Neuronal stem cell (in vitro differentiated cells): ENCODE measurements around the gene DNAH17.

ENCODE experiments used
- DNase-seq: peaks from one replicate; pipeline ENCODE4 v3.0.0-alpha.2; 2013; ENCODE audit warnings: low spot score
- H2AFZ ChIP-seq: one replicate; pipeline ENCODE4 v1.6.1; 2013; ENCODE audit warnings: mild to moderate bottlenecking, low read length, inconsistent platforms
- H2AK5ac ChIP-seq: 2 replicates; pipeline ENCODE4 v1.6.1; 2013; ENCODE audit warnings: low read depth, mild to moderate bottlenecking, inconsistent platforms, low read length, moderate library complexity, mixed read lengths
- H2BK120ac ChIP-seq: 2 replicates; pipeline ENCODE4 v1.6.1; 2013; ENCODE audit warnings: low read depth, mild to moderate bottlenecking, inconsistent platforms, low read length, moderate library complexity, mixed read lengths
- H2BK12ac ChIP-seq: one replicate; pipeline ENCODE4 v1.6.1; 2013; ENCODE audit warnings: low read length, inconsistent platforms
- H2BK15ac ChIP-seq: 2 replicates; pipeline ENCODE4 v1.6.1; 2013; ENCODE audit warnings: mild to moderate bottlenecking, low read length, inconsistent platforms, mixed read lengths
- H2BK5ac ChIP-seq: one replicate; pipeline ENCODE4 v1.6.1; 2013; ENCODE audit warnings: inconsistent platforms, mild to moderate bottlenecking, low read length, moderate library complexity
- H3K14ac ChIP-seq: one replicate; pipeline ENCODE4 v1.6.1; 2013; ENCODE audit warnings: low read length, inconsistent platforms
- H3K18ac ChIP-seq: 2 replicates; pipeline ENCODE4 v1.6.1; 2013; ENCODE audit warnings: low read length, inconsistent platforms
- H3K23ac ChIP-seq: 2 replicates; pipeline ENCODE4 v1.6.1; 2013; ENCODE audit warnings: low read depth, mild to moderate bottlenecking, mixed read lengths, low read length, inconsistent platforms; ENCODE audit not compliant: poor library complexity
- H3K27ac ChIP-seq: replicated peaks from 3 replicates; pipeline ENCODE4 v1.5.1; 2013; ENCODE audit warnings: low read length, inconsistent platforms
- H3K27me3 ChIP-seq, 3 experiments: 2 replicates each; pipeline ENCODE4 v1.6.1; 2013; ENCODE audit warnings: low read length in 3 of 3, mild to moderate bottlenecking in 2 of 3, inconsistent platforms in 1 of 3, low read depth in 1 of 3, mixed read lengths in 1 of 3, moderate library complexity in 1 of 3; ENCODE audit not compliant: control insufficient read depth in 3 of 3, insufficient read depth in 3 of 3
- H3K36me3 ChIP-seq, 2 donors: replicated peaks in 1 of 2; 2 replicates each; pipeline ENCODE4 v1.6.1; 2013; ENCODE audit warnings: low read length in 2 of 2; ENCODE audit not compliant: control insufficient read depth in 2 of 2, insufficient read depth in 2 of 2
- H3K4ac ChIP-seq: 2 replicates; pipeline ENCODE4 v1.6.1; 2013; ENCODE audit warnings: inconsistent platforms, mild to moderate bottlenecking, low read length, moderate library complexity
- H3K4me1 ChIP-seq, 2 donors: 1 replicate in 1 of 2; 2 replicates in 1 of 2; pipeline ENCODE4 v1.6.1; 2013; ENCODE audit warnings: low read length in 2 of 2, low read depth in 1 of 2; ENCODE audit not compliant: control insufficient read depth in 2 of 2, insufficient read depth in 1 of 2
- H3K4me2 ChIP-seq: one replicate; pipeline ENCODE4 v1.6.1; 2013; ENCODE audit warnings: mild to moderate bottlenecking, low read length, inconsistent platforms; ENCODE audit not compliant: insufficient read depth, poor library complexity, severe bottlenecking
- H3K4me3 ChIP-seq, 2 donors: 2 replicates each; pipeline ENCODE4 v1.5.1; 2013; ENCODE audit warnings: low read length in 2 of 2, mild to moderate bottlenecking in 2 of 2, inconsistent platforms in 1 of 2, moderate library complexity in 1 of 2
- H3K79me1 ChIP-seq: one replicate; pipeline ENCODE4 v1.6.1; 2013; ENCODE audit warnings: low read depth, mild to moderate bottlenecking, inconsistent platforms, low read length, moderate library complexity
- H3K9ac ChIP-seq: one replicate; pipeline ENCODE4 v1.6.1; 2013; ENCODE audit warnings: mild to moderate bottlenecking, low read depth, low read length, inconsistent platforms; ENCODE audit not compliant: poor library complexity
- H3K9me3 ChIP-seq, 2 donors: replicated peaks in 1 of 2; 2 replicates each; pipeline versions ENCODE3 to v1.6.1; 2013; ENCODE audit warnings: low read length in 2 of 2, mild to moderate bottlenecking in 2 of 2, inconsistent platforms in 1 of 2, low read depth in 1 of 2, mixed read lengths in 1 of 2, moderate library complexity in 1 of 2; ENCODE audit not compliant: control insufficient read depth in 2 of 2, insufficient read depth in 1 of 2
- H4K8ac ChIP-seq: one replicate; pipeline ENCODE4 v1.6.1; 2013; ENCODE audit warnings: low read depth, mild to moderate bottlenecking, inconsistent platforms, low read length, moderate library complexity
- H4K91ac ChIP-seq: one replicate; pipeline ENCODE4 v1.6.1; 2013; ENCODE audit warnings: low read length, low read depth, mild to moderate bottlenecking, inconsistent platforms; ENCODE audit not compliant: poor library complexity
- WGBS, 2 donors: extraction: QIAGEN DNeasy Blood & Tissue Kit; methylation state at CpG; one replicate each; pipeline ENCODE4 v1.1.7; 2013; ENCODE audit warnings: missing lambda C conversion rate in 2 of 2, mixed read lengths in 1 of 2; ENCODE audit not compliant: insufficient read length in 2 of 2, insufficient replicate concordance in 1 of 2; ENCODE audit errors: extremely low coverage in 2 of 2; 5-methylcytosine and 5-hydroxymethylcytosine counted together

The DNAH17 gene

DNA sequence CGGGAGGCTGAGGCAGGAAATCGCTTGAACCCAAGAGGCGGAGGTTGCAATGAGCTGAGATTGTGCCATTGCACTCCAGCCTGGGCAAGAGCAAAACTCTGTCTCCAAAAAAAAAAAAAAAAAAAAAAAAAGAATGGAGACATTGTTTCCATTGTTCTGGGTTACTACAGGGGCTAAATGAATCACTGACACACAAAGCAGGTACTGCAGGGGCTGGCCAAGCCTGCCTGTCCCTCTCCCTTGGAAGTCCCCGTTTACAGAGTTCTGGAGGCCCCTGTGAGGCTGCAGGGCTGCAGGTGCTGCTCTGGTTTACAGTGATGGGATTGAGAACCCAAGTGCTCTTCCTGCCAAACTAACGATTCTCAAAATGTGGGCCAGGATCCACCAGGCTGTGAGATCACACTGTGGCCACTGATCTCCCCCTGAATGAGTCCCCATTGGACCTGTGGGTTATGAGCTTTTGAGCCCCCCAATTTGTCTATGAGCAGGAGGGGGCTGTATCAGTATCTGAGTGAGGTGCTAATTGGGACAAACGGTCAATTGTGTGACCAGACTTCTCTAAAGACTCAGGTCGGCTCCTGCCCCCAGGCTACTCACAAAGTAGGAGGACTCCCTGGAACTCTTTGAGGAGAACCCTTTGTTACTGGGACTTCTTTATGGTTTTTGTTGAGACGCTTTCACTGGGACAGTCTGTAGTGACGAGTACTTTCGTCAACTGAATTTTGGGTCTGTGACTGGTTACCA lies 39.0 kb downstream of the DNAH17 start:
- no peak overlapping the region for H3K4me3 ChIP-seq
- peaks cover 0 to 3% of the 10 kb centered on the region in 2 donors for H3K9me3 ChIP-seq
- no peak overlapping the region for H3K9ac ChIP-seq
- H2AFZ ChIP-seq = no peak overlapping the region
- no peak overlapping the region for H4K8ac ChIP-seq
- WGBS, 2 donors = no CpG with 5 or more reads among the region's 10 CpGs
- H3K4me2 ChIP-seq = no peak overlapping the region
- no peak overlapping the region for H2BK15ac ChIP-seq
- DNase-seq = no peak
- no peak overlapping the region for H2BK12ac ChIP-seq
- H3K79me1 ChIP-seq = no peaks in the 10 kb centered on the region
- peak overlapping the region; percentile 24 for H3K18ac ChIP-seq
- H3K27ac ChIP-seq = peak overlapping the region; percentile 65
- H4K91ac ChIP-seq = no peak overlapping the region
- peaks cover 0 to 4% (median 0%) of the 10 kb centered on the region in 3 experiments for H3K27me3 ChIP-seq
- peaks cover 0 to 10% of the 10 kb centered on the region in 2 donors for H3K4me1 ChIP-seq
- H2AK5ac ChIP-seq = no peak overlapping the region
- no peak overlapping the region for H3K23ac ChIP-seq
- peaks cover 0 to 3% of the 10 kb centered on the region in 2 donors for H3K36me3 ChIP-seq
- no peak overlapping the region for H2BK120ac ChIP-seq
- no peak overlapping the region for H3K14ac ChIP-seq
- no peak overlapping the region for H3K4ac ChIP-seq
- H2BK5ac ChIP-seq = no peak overlapping the region

DNA sequence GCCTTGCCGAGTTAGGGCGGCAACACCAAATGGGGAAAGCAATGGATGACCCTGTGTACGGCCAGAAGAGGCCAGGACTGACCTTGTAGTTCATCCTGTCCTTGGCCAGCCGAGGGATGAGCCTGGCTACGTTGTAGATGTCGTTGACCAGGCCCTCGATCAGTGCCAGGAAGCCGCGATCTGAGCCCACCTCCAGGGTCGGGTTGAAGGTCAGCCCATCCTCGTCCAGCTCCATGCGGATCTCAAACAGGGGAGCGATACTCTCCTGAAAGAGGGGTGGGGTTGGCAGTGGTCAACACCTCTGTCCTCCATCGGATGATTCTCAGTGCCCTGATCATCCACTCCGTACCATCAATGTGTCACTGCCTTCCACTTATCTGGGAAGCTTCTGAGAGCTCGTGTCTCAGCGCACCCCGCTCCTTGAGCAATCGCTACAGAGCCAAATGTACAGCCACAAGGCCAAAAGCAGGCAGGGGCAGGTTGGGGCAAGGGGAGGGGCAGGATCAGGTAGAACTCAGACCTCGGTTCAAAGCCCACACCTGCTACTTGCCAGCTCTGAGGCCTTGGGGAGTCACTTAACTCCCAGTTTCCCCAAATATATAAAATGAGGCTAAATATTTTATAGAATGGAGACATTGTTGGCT lies 39.9 kb downstream of the DNAH17 start:
- H3K9ac ChIP-seq = no peak overlapping the region
- H2AFZ ChIP-seq = no peak overlapping the region
- no peak overlapping the region for H3K4me2 ChIP-seq
- no peaks in the 10 kb centered on the region for H3K79me1 ChIP-seq
- peaks cover 0 to 1% of the 10 kb centered on the region in 2 donors for H3K36me3 ChIP-seq
- H4K91ac ChIP-seq = no peak overlapping the region
- no CpG with 5 or more reads among the region's 20 CpGs for WGBS, 2 donors
- H3K27me3 ChIP-seq = peaks cover 0 to 4% (median 0%) of the 10 kb centered on the region in 3 experiments
- no peak overlapping the region for H2BK5ac ChIP-seq
- H2BK12ac ChIP-seq = no peak overlapping the region
- H3K4me1 ChIP-seq = peaks cover 0 to 10% of the 10 kb centered on the region in 2 donors
- H2BK15ac ChIP-seq = no peak overlapping the region
- H3K9me3 ChIP-seq = no peaks in the 10 kb centered on the region
- H4K8ac ChIP-seq = no peak overlapping the region
- no peak overlapping the region for H3K14ac ChIP-seq
- H3K18ac ChIP-seq = peak overlapping the region; percentile 4
- H2BK120ac ChIP-seq = no peak overlapping the region
- H2AK5ac ChIP-seq = no peak overlapping the region
- no peak overlapping the region for H3K27ac ChIP-seq
- no peak for DNase-seq
- H3K23ac ChIP-seq = no peak overlapping the region
- H3K4ac ChIP-seq = no peak overlapping the region
- no peak overlapping the region for H3K4me3 ChIP-seq

DNA sequence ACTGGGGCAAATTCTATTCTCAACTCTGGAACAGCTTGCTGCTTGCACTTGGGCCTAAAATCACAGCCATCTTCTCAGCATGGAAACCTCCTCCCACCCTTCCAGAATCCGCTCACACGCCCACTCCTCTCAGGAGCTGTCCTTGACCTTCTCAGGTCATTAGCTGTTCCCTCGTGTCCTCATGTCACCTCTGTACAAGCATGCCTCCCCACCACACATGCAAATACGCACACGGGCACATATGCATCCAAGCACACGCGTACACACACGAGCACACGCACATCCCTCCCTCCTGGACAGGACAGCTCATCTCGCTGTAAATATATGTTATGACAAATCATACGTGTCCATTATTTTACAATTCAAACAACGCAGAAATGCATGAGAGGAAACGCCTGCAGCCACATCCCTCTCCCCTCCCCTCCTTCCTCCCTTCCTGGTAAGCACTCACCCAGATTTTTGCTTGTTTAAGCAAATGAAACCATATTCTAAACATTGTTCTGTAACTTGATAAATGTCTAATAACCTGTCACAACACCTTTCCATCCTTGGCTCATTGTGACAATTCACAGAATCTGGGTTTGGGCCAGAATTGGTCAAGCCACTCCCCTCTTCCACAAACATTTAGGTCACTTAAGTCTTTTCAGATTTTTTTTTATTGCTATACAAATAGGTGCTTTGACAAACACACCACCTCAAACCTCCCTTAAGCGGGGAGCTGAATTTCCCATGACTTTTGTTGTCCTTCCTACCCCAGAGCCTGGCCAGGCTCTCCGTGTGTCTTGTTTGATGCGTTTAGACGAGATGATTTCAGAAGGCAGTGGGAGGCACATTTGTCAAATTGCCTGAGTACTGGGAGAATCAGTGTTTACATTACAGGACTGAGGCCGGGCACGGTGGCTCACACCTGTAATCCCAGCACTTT lies 41.7 kb downstream of the DNAH17 start:
- H3K9ac ChIP-seq = no peak overlapping the region
- H2AK5ac ChIP-seq = no peak overlapping the region
- H2BK15ac ChIP-seq = no peak overlapping the region
- H3K4me3 ChIP-seq = peak overlapping the region in 1 of 2 donors; percentile 69
- H2BK120ac ChIP-seq = no peak overlapping the region
- peaks cover 0 to 1% of the 10 kb centered on the region in 2 donors for H3K36me3 ChIP-seq
- H3K14ac ChIP-seq = peak overlapping the region; percentile 66
- H3K18ac ChIP-seq = no peak overlapping the region
- no peak overlapping the region for H2AFZ ChIP-seq
- no peak overlapping the region for H3K4ac ChIP-seq
- H3K4me2 ChIP-seq = no peak overlapping the region
- no CpG with 5 or more reads among the region's 19 CpGs for WGBS, 2 donors
- peaks cover 0 to 4% (median 0%) of the 10 kb centered on the region in 3 experiments for H3K27me3 ChIP-seq
- H3K9me3 ChIP-seq = no peaks in the 10 kb centered on the region
- no peak overlapping the region for H4K8ac ChIP-seq
- H3K79me1 ChIP-seq = peaks cover under 1% of the 10 kb centered on the region
- no peak overlapping the region for H3K27ac ChIP-seq
- DNase-seq = no peak
- H4K91ac ChIP-seq = no peak overlapping the region
- H3K4me1 ChIP-seq = peaks cover 0 to 8% of the 10 kb centered on the region in 2 donors
- peak overlapping the region; percentile 37 for H3K23ac ChIP-seq
- no peak overlapping the region for H2BK5ac ChIP-seq
- H2BK12ac ChIP-seq = peak overlapping the region; percentile 18
